Small intestine (tissue), 7 donors: ENCODE measurements around the gene ZNF746. TPM values are rescaled to one million over a fixed set of nuclear protein-coding genes. Genes with fewer than 3 reads are reported as not detected.
A peak's percentile ranks its signal among the peaks of the same experiment; 100 is the strongest.

Experiments used
- DNase-seq, 2 donors: peaks; one replicate each; pipeline versions ENCODE4 v3.0.0 to v3.0.0-alpha.2; 2013
- FAIRE-seq: peaks from 2 replicates; lab custom pipeline; 2012; peaks lifted over from hg19 to GRCh38; lab: Jason Lieb, UNC
- H3K27ac ChIP-seq, 3 donors: one replicate each; pipeline ENCODE4 v1.5.1; 2013; ENCODE audit warnings: low read length in 2 of 3, mild to moderate bottlenecking in 2 of 3, control low read depth in 1 of 3, inconsistent platforms in 1 of 3, low read depth in 1 of 3, moderate library complexity in 1 of 3
- H3K27me3 ChIP-seq, 3 donors: one replicate each; pipeline ENCODE4 v1.6.1; 2013; ENCODE audit warnings: low read length in 3 of 3, inconsistent platforms in 1 of 3; ENCODE audit not compliant: control insufficient read depth in 3 of 3, insufficient read depth in 3 of 3
- H3K36me3 ChIP-seq, 3 donors: one replicate each; pipeline ENCODE4 v1.6.1; 2013; ENCODE audit warnings: low read length in 3 of 3, inconsistent platforms in 1 of 3, low read depth in 1 of 3, mild to moderate bottlenecking in 1 of 3, moderate library complexity in 1 of 3; ENCODE audit not compliant: control insufficient read depth in 3 of 3, insufficient read depth in 2 of 3
- H3K4me1 ChIP-seq, 3 donors: one replicate each; pipeline ENCODE4 v1.6.1; 2013; ENCODE audit warnings: low read length in 2 of 3, inconsistent platforms in 1 of 3, low read depth in 1 of 3, mild to moderate bottlenecking in 1 of 3, moderate library complexity in 1 of 3; ENCODE audit not compliant: control insufficient read depth in 3 of 3, insufficient read depth in 2 of 3
- H3K4me3 ChIP-seq, 3 donors: one replicate each; pipeline ENCODE4 v1.5.1; 2013; ENCODE audit warnings: low read length in 3 of 3, control low read depth in 1 of 3, inconsistent platforms in 1 of 3, low read depth in 1 of 3, mild to moderate bottlenecking in 1 of 3, moderate library complexity in 1 of 3
- H3K9me3 ChIP-seq, 2 donors: one replicate each; pipeline ENCODE4 v1.6.1; 2013; ENCODE audit warnings: low read depth in 1 of 2, low read length in 1 of 2; ENCODE audit not compliant: control insufficient read depth in 2 of 2, insufficient read depth in 1 of 2
- whole genome bisulfite sequencing, 3 donors: extraction: QIAGEN DNeasy Blood & Tissue Kit; methylation state at CpG; one replicate each; pipeline ENCODE4 v1.1.7; 2013; 5-methylcytosine and 5-hydroxymethylcytosine counted together
- polyA plus RNA-seq, 4 donors: library from polyadenylated mRNA; stranded (reverse) in 3 of 4; unstranded in 1 of 4; fragments of 200-250 nt in 3 of 4; fragments of 120-200 nt in 1 of 4; gene quantifications; one replicate each; pipeline versions ENCODE4 v1.2.1 to v1.2.3, GENCODE V29; 2013
- donor health status: healthy with polysubstance abuse.
- donor health status: control.
- donor health status: control.
- donor health status: Bipolar disorder and iron deficiency.
- donor health status: healthy.

Gene ZNF746
- polyA plus RNA-seq, 4 donors: 6.0 to 11.3 (median 7.4) TPM

- Histone ChIP-seq H3K27ac (no peak overlapping the region), H3K9me3 (no peaks in the 10 kb centered on the region), H3K4me1 (peaks cover 3 to 5% (median 4%) of the 10 kb centered on the region in 3 donors), H3K27me3 (peaks cover 0 to 4% (median 0%) of the 10 kb centered on the region in 3 donors), H3K4me3 (peak overlapping the region; percentile 47 to 99 (median 69)), H3K36me3 (peaks cover 3 to 13% (median 4%) of the 10 kb centered on the region in 3 donors)
- WGBS, 3 donors: 0 to 1% (median 1%) methylated on average over 58 to 145 of the region's 145 CpGs
- peak in 1 of 2 donors; percentile 50 for DNase-seq
- FAIRE-seq: no peak
Measured at GRCh38 chr7:149459540-149460452, 37.8 kb downstream of the ZNF746 start.

GRCh38 chr7:149459201-149459539 lies 38.4 kb downstream of the ZNF746 start:
- H3K36me3 ChIP-seq: peaks cover 5 to 17% (median 6%) of the 10 kb centered on the region in 3 donors
- H3K4me3 ChIP-seq: peak overlapping the region; percentile 17 to 99 (median 69)
- 8 to 31% (median 30%) methylated on average over 8 to 17 of the region's 17 CpGs for WGBS, 3 donors
- DNase-seq: peak in 1 of 2 donors; percentile 3
- H3K4me1 ChIP-seq: peaks cover 3 to 5% (median 4%) of the 10 kb centered on the region in 3 donors
- H3K27me3 ChIP-seq: peaks cover 0 to 3% (median 0%) of the 10 kb centered on the region in 3 donors
- no peaks in the 10 kb centered on the region for H3K9me3 ChIP-seq
- FAIRE-seq: no peak
- H3K27ac ChIP-seq: no peak overlapping the region

DNA sequence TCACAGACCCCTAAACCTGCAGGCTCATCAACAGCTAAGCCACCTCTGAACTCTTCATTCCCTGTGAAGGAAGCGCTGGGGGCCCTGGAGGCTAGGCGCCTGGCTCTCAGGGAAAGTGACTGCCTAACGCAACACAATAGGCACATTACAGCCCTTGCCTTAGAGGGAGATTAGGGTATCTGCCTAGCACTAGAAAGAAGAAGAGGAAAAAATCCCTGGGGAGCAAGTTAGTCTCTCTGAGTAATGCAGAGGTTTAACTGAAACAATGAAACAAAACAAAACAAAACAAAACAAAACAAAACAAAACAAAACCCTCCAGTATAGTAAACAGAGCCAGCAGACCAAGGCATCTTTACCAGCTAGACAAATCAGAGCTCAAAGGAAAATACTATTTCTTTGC lies 39.4 kb downstream of the ZNF746 start:
- DNase-seq: no peak
- Histone ChIP-seq H3K27ac (no peak overlapping the region), H3K4me1 (peaks cover 3 to 5% (median 4%) of the 10 kb centered on the region in 3 donors), H3K4me3 (no peak overlapping the region), H3K27me3 (peaks cover 0 to 3% (median 0%) of the 10 kb centered on the region in 3 donors), H3K9me3 (no peaks in the 10 kb centered on the region), H3K36me3 (peaks cover 11 to 26% (median 12%) of the 10 kb centered on the region in 3 donors)
- WGBS, 3 donors: 85 to 96% (median 94%) methylated on average over 3 of the region's 3 CpGs
- FAIRE-seq: no peak

DNA sequence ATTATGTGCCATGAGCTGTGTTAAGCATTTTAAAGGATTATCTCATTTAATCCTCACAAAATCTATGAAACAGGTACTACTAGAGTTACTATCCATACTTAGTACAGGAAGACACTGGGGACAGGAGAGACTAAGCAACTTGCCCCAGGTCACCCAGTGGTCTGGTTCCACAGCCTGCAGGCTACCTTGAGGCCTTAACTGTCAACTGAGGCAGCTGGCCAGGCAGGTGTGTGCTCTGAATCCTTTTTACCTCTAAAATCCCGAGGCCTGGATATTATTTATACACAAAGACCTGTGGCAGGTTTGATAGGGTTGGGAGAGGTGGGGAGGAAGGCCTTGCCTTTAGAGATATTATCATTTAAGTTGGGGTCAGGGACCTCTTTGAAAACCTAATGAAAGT lies 39.8 kb downstream of the ZNF746 start:
- H3K9me3 ChIP-seq: no peaks in the 10 kb centered on the region
- FAIRE-seq: no peak
- peaks cover 11 to 27% (median 12%) of the 10 kb centered on the region in 3 donors for H3K36me3 ChIP-seq
- peaks cover 0 to 3% (median 0%) of the 10 kb centered on the region in 3 donors for H3K27me3 ChIP-seq
- H3K27ac ChIP-seq: no peak overlapping the region
- 67 to 80% (median 76%) methylated on average over 1 of the region's 1 CpG for WGBS, 3 donors
- no peak overlapping the region for H3K4me3 ChIP-seq
- DNase-seq: no peak
- peaks cover 3 to 5% (median 4%) of the 10 kb centered on the region in 3 donors for H3K4me1 ChIP-seq

DNA sequence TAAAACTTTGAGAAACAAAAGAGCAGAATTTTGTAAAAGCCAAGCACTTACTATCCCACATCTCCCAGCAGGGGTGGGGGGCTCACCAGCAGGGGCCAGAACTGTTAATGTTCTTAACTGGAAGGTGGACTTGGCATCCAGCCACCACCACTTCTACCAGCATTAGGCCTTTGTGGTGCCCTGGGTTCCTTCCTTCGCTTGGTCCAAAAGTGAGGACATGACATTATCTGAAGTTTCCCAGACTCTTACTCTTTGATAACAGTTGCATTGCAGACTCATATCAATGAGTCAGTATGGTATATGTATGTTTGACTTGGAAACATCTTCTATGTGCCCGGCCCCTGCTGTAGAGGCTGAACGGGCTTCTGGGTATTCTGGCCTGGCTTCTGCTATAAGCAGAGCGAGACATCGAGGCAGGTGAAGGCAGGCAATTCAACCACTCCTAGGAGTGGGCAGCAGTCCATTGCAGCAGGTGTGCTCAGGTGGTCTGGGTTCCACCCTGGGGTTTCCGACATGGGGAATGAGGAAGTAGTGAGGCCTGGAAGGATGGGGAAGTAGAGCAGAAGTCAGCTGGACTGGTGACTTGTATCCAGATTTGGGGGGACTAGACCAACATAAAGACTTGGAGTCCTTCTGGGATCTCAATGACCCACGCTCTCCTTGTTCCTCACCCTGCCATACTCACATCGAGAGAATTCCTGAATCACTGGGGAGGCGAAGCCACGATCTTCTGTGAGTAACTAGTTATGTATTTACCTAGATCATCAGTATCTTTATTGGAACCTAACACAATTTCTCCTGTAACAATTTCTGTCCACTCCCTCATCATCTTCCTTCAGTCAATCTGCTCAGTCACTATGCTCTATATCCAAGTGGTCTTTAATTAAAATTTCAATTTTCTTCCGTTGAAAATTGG lies 40.8 kb downstream of the ZNF746 start:
- no peak for FAIRE-seq
- H3K4me3 ChIP-seq: no peak overlapping the region
- H3K27me3 ChIP-seq: no peaks in the 10 kb centered on the region
- no peaks in the 10 kb centered on the region for H3K9me3 ChIP-seq
- no peak for DNase-seq
- H3K4me1 ChIP-seq: peaks cover 3 to 5% (median 4%) of the 10 kb centered on the region in 3 donors
- H3K36me3 ChIP-seq: peaks cover 11 to 30% (median 12%) of the 10 kb centered on the region in 3 donors
- no peak overlapping the region for H3K27ac ChIP-seq
- WGBS, 3 donors: 91 to 94% (median 93%) methylated on average over 11 of the region's 11 CpGs

GRCh38 chr7:149455175-149455950 lies 42.2 kb downstream of the ZNF746 start:
- H3K9me3 ChIP-seq: no peaks in the 10 kb centered on the region
- no peak for DNase-seq
- 92 to 94% (median 93%) methylated on average over 24 of the region's 24 CpGs for WGBS, 3 donors
- no peak for FAIRE-seq
- H3K4me3 ChIP-seq: no peak overlapping the region
- no peaks in the 10 kb centered on the region for H3K27me3 ChIP-seq
- H3K4me1 ChIP-seq: peaks cover 0 to 5% (median 4%) of the 10 kb centered on the region in 3 donors
- peaks cover 11 to 41% (median 14%) of the 10 kb centered on the region in 3 donors for H3K36me3 ChIP-seq
- no peak overlapping the region for H3K27ac ChIP-seq

- no peaks in the 10 kb centered on the region for H3K9me3 ChIP-seq
- no peak overlapping the region for H3K27ac ChIP-seq
- FAIRE-seq (no peak), DNase-seq (no peak)
- 96 to 97% (median 96%) methylated on average over 5 of the region's 5 CpGs for whole genome bisulfite sequencing, 3 donors
- H3K4me1 ChIP-seq: peaks cover 0 to 5% (median 4%) of the 10 kb centered on the region in 3 donors
- peaks cover 14 to 47% (median 14%) of the 10 kb centered on the region in 3 donors for H3K36me3 ChIP-seq
- H3K27me3 ChIP-seq: no peaks in the 10 kb centered on the region
- no peak overlapping the region for H3K4me3 ChIP-seq
Measured at GRCh38 chr7:149454750-149455149, 42.9 kb downstream of the ZNF746 start.
